A673 (cell line): ENCODE results near the gene TH. TPM values are rescaled to one million over a fixed set of nuclear protein-coding genes. Genes with fewer than 3 reads are reported as not detected.

Experiments
- BruUV-seq: library from RNA; stranded (reverse); fragments of 400-500 nt; replicated peaks from 2 replicates; lab custom pipeline; 2021; lab: Mats Ljungman, UMichigan
- CTCF ChIA-PET: fragments of 300-600 bp; sonication (Branson Sonifier 250); formaldehyde crosslinking; loops from one replicate; lab custom pipeline; 2022; ENCODE audit warnings: antibody characterized with exemption; lab: Charles Lee
- POLR2A ChIA-PET: fragments of 300-600 bp; sonication (Branson Sonifier 250); formaldehyde crosslinking; loops from one replicate; lab custom pipeline; 2022; ENCODE audit warnings: antibody characterized with exemption; ENCODE audit not compliant: low non-redundant PET; lab: Charles Lee
- DNase-seq: peaks from one replicate; pipeline ENCODE4 v3.0.0-alpha.2; 2015; ENCODE audit warnings: low spot score
- H3K27ac ChIP-seq: fragments of 200-600 bp; sonication (generic); 2 replicates; pipeline ENCODE4 v1.5.1; 2016; ENCODE audit warnings: mixed run types, low read depth, mild to moderate bottlenecking, mixed read lengths, antibody characterized with exemption, low read length; ENCODE audit not compliant: poor library complexity, severe bottlenecking
- H3K27me3 ChIP-seq: fragments of 200-600 bp; sonication (generic); replicated peaks from 2 replicates; pipeline ENCODE4 v1.6.1; 2017; ENCODE audit warnings: mixed run types, low read depth, mild to moderate bottlenecking, mixed read lengths, antibody characterized with exemption, low read length; ENCODE audit not compliant: insufficient read depth, poor library complexity
- H3K36me3 ChIP-seq: fragments of 200-600 bp; sonication (generic); 2 replicates; pipeline ENCODE4 v1.6.1; 2016; ENCODE audit warnings: mixed run types, mild to moderate bottlenecking, mixed read lengths, antibody characterized with exemption, low read length; ENCODE audit not compliant: insufficient read depth, poor library complexity, severe bottlenecking
- H3K4me1 ChIP-seq: fragments of 200-600 bp; sonication (generic); 2 replicates; pipeline ENCODE4 v1.6.1; 2017; ENCODE audit warnings: mixed run types, mild to moderate bottlenecking, mixed read lengths, antibody characterized with exemption, low read length; ENCODE audit not compliant: insufficient read depth, poor library complexity, severe bottlenecking
- H3K4me3 ChIP-seq: fragments of 200-600 bp; sonication (generic); 2 replicates; pipeline ENCODE4 v1.5.1; 2016; ENCODE audit warnings: low read depth, mixed run types, mild to moderate bottlenecking, mixed read lengths, low read length; ENCODE audit not compliant: poor library complexity, severe bottlenecking
- H3K9me3 ChIP-seq: fragments of 200-600 bp; sonication (generic); 2 replicates; pipeline ENCODE4 v1.6.1; 2016; ENCODE audit warnings: mixed run types, low read depth, mild to moderate bottlenecking, mixed read lengths, antibody characterized with exemption, low read length; ENCODE audit not compliant: poor library complexity, severe bottlenecking
- EZH2 ChIP-seq: fragments of 200-600 bp; sonication (generic); IDR thresholded peaks from 2 replicates; pipeline ENCODE4 v1.6.1; 2017; ENCODE audit warnings: borderline replicate concordance, low read depth, mild to moderate bottlenecking, mixed read lengths, antibody characterized with exemption, low read length; ENCODE audit not compliant: poor library complexity, severe bottlenecking
- intact Hi-C: fragments of 100-400 bp; cut with micrococcal nuclease; formaldehyde crosslinking; loops from one replicate; pipeline ENCODE4 v1.10.0; 2022; ENCODE audit not compliant: unreplicated experiment
- total RNA-seq: library from RNA; stranded (reverse); gene quantifications from 2 replicates; pipeline ENCODE4 v1.2.3, GENCODE V29; 2021
- TF ChIP-seq, protein P1 (sequence below): fragments of 300-800, 200-600 bp; sonication (generic); conservative IDR thresholded peaks from 2 replicates; pipeline ENCODE4 v1.5.1; 2017; ENCODE audit warnings: low read depth, mild to moderate bottlenecking, antibody characterized with exemption, low read length, moderate library complexity, mixed read lengths

TH gene
- total RNA-seq, 1 experiment from 2014 or later: not detected

GRCh38 chr11:2212411-2213251, 41.0 kb upstream of the TH start:
- Histone ChIP-seq H3K27ac (no peak overlapping the region), H3K36me3 (no peaks in the 10 kb centered on the region), H3K27me3 (no peaks in the 10 kb centered on the region), H3K9me3 (no peaks in the 10 kb centered on the region), H3K4me1 (peaks cover 3% of the 10 kb centered on the region), H3K4me3 (no peak overlapping the region)
- no TSS peak for BruUV-seq
- intact Hi-C loops: no loop called here
- POLR2A ChIA-PET: no interaction called here
- no peak for DNase-seq
- TF ChIP-seq, protein P1, sequence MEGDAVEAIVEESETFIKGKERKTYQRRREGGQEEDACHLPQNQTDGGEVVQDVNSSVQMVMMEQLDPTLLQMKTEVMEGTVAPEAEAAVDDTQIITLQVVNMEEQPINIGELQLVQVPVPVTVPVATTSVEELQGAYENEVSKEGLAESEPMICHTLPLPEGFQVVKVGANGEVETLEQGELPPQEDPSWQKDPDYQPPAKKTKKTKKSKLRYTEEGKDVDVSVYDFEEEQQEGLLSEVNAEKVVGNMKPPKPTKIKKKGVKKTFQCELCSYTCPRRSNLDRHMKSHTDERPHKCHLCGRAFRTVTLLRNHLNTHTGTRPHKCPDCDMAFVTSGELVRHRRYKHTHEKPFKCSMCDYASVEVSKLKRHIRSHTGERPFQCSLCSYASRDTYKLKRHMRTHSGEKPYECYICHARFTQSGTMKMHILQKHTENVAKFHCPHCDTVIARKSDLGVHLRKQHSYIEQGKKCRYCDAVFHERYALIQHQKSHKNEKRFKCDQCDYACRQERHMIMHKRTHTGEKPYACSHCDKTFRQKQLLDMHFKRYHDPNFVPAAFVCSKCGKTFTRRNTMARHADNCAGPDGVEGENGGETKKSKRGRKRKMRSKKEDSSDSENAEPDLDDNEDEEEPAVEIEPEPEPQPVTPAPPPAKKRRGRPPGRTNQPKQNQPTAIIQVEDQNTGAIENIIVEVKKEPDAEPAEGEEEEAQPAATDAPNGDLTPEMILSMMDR: no peak
- no peak for TF ChIP-seq EZH2
- CTCF ChIA-PET: no interaction called here

DNA sequence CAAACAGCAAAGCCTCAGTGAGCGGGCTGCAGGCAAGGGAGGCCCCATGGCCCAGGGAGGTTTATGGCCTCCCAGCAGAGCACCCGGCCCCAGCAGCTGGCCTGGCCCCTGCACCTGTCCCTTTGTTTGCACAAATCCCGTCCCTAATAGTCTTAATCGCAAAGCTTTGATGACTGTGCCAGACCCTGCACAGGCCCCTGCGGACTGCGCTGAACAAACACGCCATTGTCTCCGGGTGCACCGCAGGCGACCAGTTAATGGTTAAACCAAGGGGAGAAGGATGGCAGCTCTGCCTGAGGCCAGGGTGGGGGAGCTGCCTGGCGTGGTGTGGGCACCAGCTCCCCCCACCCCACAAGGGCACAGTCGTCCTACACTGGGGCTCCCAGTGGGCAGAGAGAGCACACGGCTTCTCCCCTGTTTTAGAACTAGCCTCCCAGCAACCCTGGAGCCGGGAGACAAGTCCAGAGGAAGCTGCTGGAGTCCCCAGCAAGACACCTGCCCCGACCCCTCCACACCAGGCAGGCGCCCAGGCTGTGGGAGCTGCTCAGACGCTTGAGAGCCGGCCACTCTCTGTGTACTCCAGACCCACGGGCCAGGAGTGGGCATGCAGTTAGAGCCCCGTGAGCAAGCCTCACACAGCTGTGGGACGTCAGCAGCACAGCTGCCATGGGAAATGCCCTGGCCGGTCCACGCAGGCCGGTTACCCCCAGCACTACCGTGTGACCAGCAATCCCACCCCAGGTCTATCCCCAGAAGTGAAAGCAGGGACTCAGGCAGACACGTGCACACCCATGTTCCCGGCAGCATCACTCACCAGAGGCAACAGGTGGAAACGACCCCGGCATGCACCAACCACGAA, 39.7 kb upstream of the TH start:
- peaks cover 3% of the 10 kb centered on the region for H3K4me1 ChIP-seq
- no TSS peak for BruUV-seq
- H3K27me3 ChIP-seq: no peaks in the 10 kb centered on the region
- H3K4me3 ChIP-seq: no peak overlapping the region
- TF ChIP-seq, protein P1: no peak
- no peak for TF ChIP-seq EZH2
- CTCF ChIA-PET: no interaction called here
- H3K36me3 ChIP-seq: no peaks in the 10 kb centered on the region
- H3K9me3 ChIP-seq: no peaks in the 10 kb centered on the region
- intact Hi-C loops: no loop called here
- no peak for DNase-seq
- H3K27ac ChIP-seq: no peak overlapping the region
- POLR2A ChIA-PET: no interaction called here

- Histone ChIP-seq H3K9me3 (no peaks in the 10 kb centered on the region), H3K4me3 (no peak overlapping the region), H3K36me3 (no peaks in the 10 kb centered on the region), H3K4me1 (peaks cover 3% of the 10 kb centered on the region), H3K27ac (no peak overlapping the region), H3K27me3 (no peaks in the 10 kb centered on the region)
- intact Hi-C loops: no loop called here
- POLR2A ChIA-PET: no interaction called here
- no TSS peak for BruUV-seq
- CTCF ChIA-PET: no interaction called here
- no peak for DNase-seq
- no peak for TF ChIP-seq EZH2
- TF ChIP-seq, protein P1: no peak
Observed at GRCh38 chr11:2210366-2211112, 38.9 kb upstream of the TH start.
